A549 treated with GW870086 at 1 μM for 4 hours (cell line): ENCODE measurements around the gene CTTNBP2. TPM values are rescaled to one million over a fixed set of nuclear protein-coding genes. Genes with fewer than 3 reads are reported as not detected.

Source experiments
- total RNA-seq: library from RNA; stranded (reverse); fragments of 200-300 nt; extraction: Qiagen RNA extraction; gene quantifications from 5 replicates; pipeline ENCODE4 v1.2.3, GENCODE V29; 2022; ENCODE audit warnings: low read depth

The CTTNBP2 gene
- 0.20 to 0.50 TPM (median 0.33 TPM) in 5 replicates for total RNA-seq

GRCh38 chr7:117873310-117874190 lies at the start of gene CTTNBP2:
CTTNBP2 (minus strand) TSS chr7:117873441; CDS start chr7:117873415, 26 bp downstream.

